ENCODE results near the gene PFN4. TPM values are rescaled to one million over a fixed set of nuclear protein-coding genes. Genes with fewer than 3 reads are reported as not detected.
A peak's percentile ranks its signal among the peaks of the same experiment; 100 is the strongest.

Gene PFN4
- total and polyA plus RNA-seq, 2 experiments from 2014 or later = 0.64 TPM; not detected in 1

DNA sequence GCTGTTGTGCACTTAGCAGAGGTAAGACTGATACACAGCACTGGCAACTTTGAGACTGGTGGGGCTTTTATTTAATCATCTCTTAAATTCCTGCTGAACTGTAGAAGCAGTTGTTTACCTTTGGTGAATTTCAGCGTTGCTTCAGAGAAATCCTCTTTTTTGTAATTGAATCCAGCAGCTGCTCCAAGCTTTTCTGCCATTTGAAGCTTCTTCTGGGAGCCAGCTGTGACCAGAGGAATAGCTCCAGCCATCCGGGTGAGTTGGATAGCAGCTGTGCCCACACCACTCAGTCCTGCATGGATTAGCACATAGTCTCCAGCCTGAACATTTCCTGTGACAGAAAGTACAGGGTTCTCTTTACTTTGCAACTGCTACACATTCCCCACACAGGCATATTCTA is 42.4 kb downstream of the PFN4 start:
- no peaks in the 10 kb centered on the region for H3K9me2 ChIP-seq (ENCODE audit: insufficient read depth)
- TF ChIP-seq EZH2phosphoT487 (IDR thresholded peaks at IDR 0.05; ENCODE audit: insufficient read depth, low read depth) = no peak
- TF ChIP-seq EZH2 (IDR thresholded peaks at IDR 0.05; ENCODE audit: insufficient read depth, poor library complexity, severe bottlenecking) = no peak
- WGBS, 2 experiments (ENCODE audit: low coverage in 1 of 2, low lambda C conversion rate in 2 of 2, missing lambda C conversion rate in 2 of 2) = 18 to 21% methylated on average over 2 of the region's 2 CpGs
- H3K79me2 ChIP-seq (ENCODE audit: insufficient read depth) = peaks cover 13% of the 10 kb centered on the region
- H3K9me3 ChIP-seq (ENCODE audit: low read depth) = no peaks in the 10 kb centered on the region
- no peak overlapping the region for H3K4me2 ChIP-seq (ENCODE audit: unreplicated experiment)
- H3K4me1 ChIP-seq (ENCODE audit: insufficient read depth) = 0 out of 2 replicates have a peak, but pooled peaks cover 6% of the 10 kb centered on the region
- in situ Hi-C loops (cut with MboI) = no loop called here
- H4K20me1 ChIP-seq (ENCODE audit: insufficient read depth) = no peaks in the 10 kb centered on the region
- H3F3A ChIP-seq (ENCODE audit: insufficient read depth) = peaks cover 33% of the 10 kb centered on the region
- H3K9ac ChIP-seq = no peak overlapping the region
- H3K27me3 ChIP-seq (replicated peaks; ENCODE audit: insufficient read depth) = no peaks in the 10 kb centered on the region
- no peak overlapping the region for H2AFZ ChIP-seq
- H3K4me3 ChIP-seq = no peak overlapping the region
- H3K36me3 ChIP-seq (ENCODE audit: low read depth) = peaks cover 6% of the 10 kb centered on the region; the same call in 1 of the 2 replicates
- H3K27ac ChIP-seq = no peak overlapping the region
- DNase-seq = no peak

GRCh38 chr2:24077879-24078278 is 45.3 kb downstream of the PFN4 start:
- no peaks in the 10 kb centered on the region for H3K9me3 ChIP-seq (ENCODE audit: low read depth)

DNA sequence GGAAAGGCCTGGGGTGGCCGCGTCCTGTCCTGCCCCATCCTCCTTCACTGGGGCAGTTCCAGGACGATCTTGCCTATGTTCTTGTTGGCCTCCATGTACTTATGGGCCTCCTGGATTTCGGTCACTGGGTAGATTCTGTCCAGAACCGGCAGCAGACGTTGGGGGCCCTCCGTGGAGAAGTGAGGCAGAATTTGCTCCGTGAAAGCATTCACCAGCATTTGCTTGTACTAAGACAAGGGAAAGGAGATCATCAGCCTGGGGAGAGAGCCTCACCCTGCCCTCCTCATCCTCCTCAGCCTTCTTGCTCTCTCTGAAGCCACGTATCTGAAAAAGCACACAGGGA is 45.6 kb downstream of the PFN4 start:
- H3K4me3 ChIP-seq = peak overlapping the region; percentile 89
- H3K27me3 ChIP-seq (replicated peaks; ENCODE audit: insufficient read depth) = no peaks in the 10 kb centered on the region
- DNase-seq = no peak
- H3K9me2 ChIP-seq (ENCODE audit: insufficient read depth) = no peaks in the 10 kb centered on the region
- peak overlapping the region; percentile 65 for H3K4me2 ChIP-seq (ENCODE audit: unreplicated experiment)
- H3K9ac ChIP-seq = peak overlapping the region; percentile 86
- peak overlapping the region; percentile 68 for H3K27ac ChIP-seq
- no peak for TF ChIP-seq EZH2phosphoT487 (IDR thresholded peaks at IDR 0.05; ENCODE audit: insufficient read depth, low read depth)
- TF ChIP-seq EZH2 (IDR thresholded peaks at IDR 0.05; ENCODE audit: insufficient read depth, poor library complexity, severe bottlenecking) = no peak
- in situ Hi-C loops (cut with MboI) = no loop called here
- H4K20me1 ChIP-seq (ENCODE audit: insufficient read depth) = no peaks in the 10 kb centered on the region
- H3K9me3 ChIP-seq (ENCODE audit: low read depth) = no peaks in the 10 kb centered on the region
- H3K4me1 ChIP-seq (ENCODE audit: insufficient read depth) = peaks cover 8% of the 10 kb centered on the region; the same call in 1 of the 2 replicates
- WGBS, 2 experiments (ENCODE audit: low coverage in 1 of 2, low lambda C conversion rate in 2 of 2, missing lambda C conversion rate in 2 of 2) = 10 to 12% methylated on average over 9 of the region's 9 CpGs
- H2AFZ ChIP-seq = peak overlapping the region; percentile 88
- peaks cover 21% of the 10 kb centered on the region for H3K36me3 ChIP-seq (ENCODE audit: low read depth)
- peaks cover 26% of the 10 kb centered on the region for H3F3A ChIP-seq (ENCODE audit: insufficient read depth)
- H3K79me2 ChIP-seq (ENCODE audit: insufficient read depth) = peaks cover 34% of the 10 kb centered on the region

More at GRCh38 chr2:24077879-24078278, 45.3 kb downstream of the PFN4 start:
- in situ Hi-C loops (cut with MboI) = no loop called here
- Histone ChIP-seq H3K79me2 (ENCODE audit: insufficient read depth) (peaks cover 34% of the 10 kb centered on the region), H3K4me1 (ENCODE audit: insufficient read depth) (peaks cover 8% of the 10 kb centered on the region; the same call in 1 of the 2 replicates), H3K27ac (peak overlapping the region; percentile 68; the same call in 1 of the 2 replicates), H3F3A (ENCODE audit: insufficient read depth) (peaks cover 26% of the 10 kb centered on the region), H3K27me3 (replicated peaks; ENCODE audit: insufficient read depth) (no peaks in the 10 kb centered on the region), H2AFZ (peak overlapping the region; percentile 88), H4K20me1 (ENCODE audit: insufficient read depth) (no peaks in the 10 kb centered on the region), H3K9me2 (ENCODE audit: insufficient read depth) (no peaks in the 10 kb centered on the region), H3K4me3 (peak overlapping the region; percentile 89), H3K9ac (peak overlapping the region; percentile 86), H3K4me2 (ENCODE audit: unreplicated experiment) (peak overlapping the region; percentile 65), H3K36me3 (ENCODE audit: low read depth) (peaks cover 18% of the 10 kb centered on the region)
- 68 to 78% methylated on average over 2 of the region's 2 CpGs for WGBS, 2 experiments (ENCODE audit: low coverage in 1 of 2, low lambda C conversion rate in 2 of 2, missing lambda C conversion rate in 2 of 2)
- no peak for DNase-seq
- TF ChIP-seq EZH2 (IDR thresholded peaks at IDR 0.05; ENCODE audit: insufficient read depth, poor library complexity, severe bottlenecking) (no peak), EZH2phosphoT487 (IDR thresholded peaks at IDR 0.05; ENCODE audit: insufficient read depth, low read depth) (no peak)

GRCh38 chr2:24076849-24077534 is 46.1 kb downstream of the PFN4 start:
- H3K9ac ChIP-seq = peak overlapping the region; percentile 86
- WGBS, 2 experiments (ENCODE audit: low coverage in 1 of 2, low lambda C conversion rate in 2 of 2, missing lambda C conversion rate in 2 of 2) = 3 to 5% methylated on average over 20 to 41 of the region's 41 CpGs
- DNase-seq = peak; percentile 55
- H3K27me3 ChIP-seq (replicated peaks; ENCODE audit: insufficient read depth) = no peaks in the 10 kb centered on the region
- peak overlapping the region; percentile 65 for H3K4me2 ChIP-seq (ENCODE audit: unreplicated experiment)
- peaks cover 19% of the 10 kb centered on the region for H3K36me3 ChIP-seq (ENCODE audit: low read depth)
- H2AFZ ChIP-seq = peak overlapping the region; percentile 88
- H3K4me3 ChIP-seq = peak overlapping the region; percentile 89
- peaks cover 38% of the 10 kb centered on the region for H3K79me2 ChIP-seq (ENCODE audit: insufficient read depth)
- H3K9me3 ChIP-seq (ENCODE audit: low read depth) = no peaks in the 10 kb centered on the region
- in situ Hi-C loops (cut with MboI) = no loop called here
- H3F3A ChIP-seq (ENCODE audit: insufficient read depth) = peaks cover 26% of the 10 kb centered on the region
- TF ChIP-seq EZH2 (IDR thresholded peaks at IDR 0.05; ENCODE audit: insufficient read depth, poor library complexity, severe bottlenecking) (no peak), EZH2phosphoT487 (IDR thresholded peaks at IDR 0.05; ENCODE audit: insufficient read depth, low read depth) (no peak)
- no peaks in the 10 kb centered on the region for H3K9me2 ChIP-seq (ENCODE audit: insufficient read depth)
- H3K27ac ChIP-seq = peak overlapping the region; percentile 68
- H3K4me1 ChIP-seq (ENCODE audit: insufficient read depth) = peaks cover 8% of the 10 kb centered on the region; the same call in 1 of the 2 replicates
- no peaks in the 10 kb centered on the region for H4K20me1 ChIP-seq (ENCODE audit: insufficient read depth)

Data from GM23248 (cell line).